ENCODE data around the gene MCU.
A peak's percentile ranks its signal among the peaks of the same experiment; 100 is the strongest.

Gene MCU

DNA sequence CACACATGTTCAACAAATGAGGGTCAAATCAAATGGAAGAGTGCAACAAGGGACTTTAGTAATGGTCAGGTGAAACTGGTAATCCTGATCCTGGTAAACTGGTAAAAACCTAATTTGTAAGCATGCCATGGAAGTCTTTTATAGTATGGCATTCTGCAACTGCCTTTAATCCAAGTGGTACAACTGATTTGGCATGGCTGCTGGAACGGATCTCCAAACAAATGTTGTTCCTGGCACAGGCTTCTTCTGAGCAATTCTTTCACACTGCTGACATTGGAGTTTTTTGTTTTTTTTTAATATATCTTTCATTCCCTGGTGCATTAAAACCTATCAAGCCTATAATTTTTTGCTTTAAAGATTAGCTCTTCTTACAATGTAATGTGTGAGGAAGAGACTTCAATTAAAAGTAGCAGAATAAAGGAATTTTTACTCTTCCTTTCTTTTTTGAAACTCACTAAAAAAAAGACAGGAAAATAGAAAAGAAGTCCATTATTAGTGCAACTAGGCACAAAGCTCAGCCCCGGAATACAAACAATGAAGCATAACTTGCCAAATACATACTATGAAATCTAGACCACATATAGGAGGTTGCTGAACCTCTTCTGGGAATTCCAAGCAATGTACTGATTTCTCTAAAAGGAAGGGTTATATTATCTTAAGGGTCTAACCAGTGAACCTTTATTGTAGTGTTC, 122.3 kb downstream of the MCU start:
- no peak for DNase-seq
- in situ Hi-C loops (cut with HindIII; ENCODE audit: low pct_ligation_motif_present, low pct_unique_long_range_greater_than_20kb, low sequenced_read_pairs), result no loop called here

- DNase-seq, result no peak
- in situ Hi-C loops (cut with HindIII; ENCODE audit: low pct_ligation_motif_present, low pct_unique_long_range_greater_than_20kb, low sequenced_read_pairs), result no loop called here
Observed at GRCh38 chr10:72816565-72816964, 124.6 kb downstream of the MCU start.

- in situ Hi-C loops (cut with HindIII; ENCODE audit: low pct_ligation_motif_present, low pct_unique_long_range_greater_than_20kb, low sequenced_read_pairs), result no loop called here
- no peak for DNase-seq
Observed at GRCh38 chr10:72818076-72818475, 126.1 kb downstream of the MCU start.

GRCh38 chr10:72819053-72819452, 127.1 kb downstream of the MCU start:
- no peak for DNase-seq

GRCh38 chr10:72821606-72822005, 129.7 kb downstream of the MCU start:
- no peak for DNase-seq
- in situ Hi-C loops (cut with HindIII; ENCODE audit: low pct_ligation_motif_present, low pct_unique_long_range_greater_than_20kb, low sequenced_read_pairs), result no loop called here

More at GRCh38 chr10:72819053-72819452, 127.1 kb downstream of the MCU start:
- in situ Hi-C loops (cut with HindIII; ENCODE audit: low pct_ligation_motif_present, low pct_unique_long_range_greater_than_20kb, low sequenced_read_pairs), result no loop called here

GRCh38 chr10:72822342-72822986, 130.5 kb downstream of the MCU start:
- DNase-seq, result no peak
- in situ Hi-C loops (cut with HindIII; ENCODE audit: low pct_ligation_motif_present, low pct_unique_long_range_greater_than_20kb, low sequenced_read_pairs), result no loop called here

GRCh38 chr10:72825163-72825562, 133.2 kb downstream of the MCU start:
- DNase-seq, result no peak
- in situ Hi-C loops (cut with HindIII; ENCODE audit: low pct_ligation_motif_present, low pct_unique_long_range_greater_than_20kb, low sequenced_read_pairs), result no loop called here

DNA sequence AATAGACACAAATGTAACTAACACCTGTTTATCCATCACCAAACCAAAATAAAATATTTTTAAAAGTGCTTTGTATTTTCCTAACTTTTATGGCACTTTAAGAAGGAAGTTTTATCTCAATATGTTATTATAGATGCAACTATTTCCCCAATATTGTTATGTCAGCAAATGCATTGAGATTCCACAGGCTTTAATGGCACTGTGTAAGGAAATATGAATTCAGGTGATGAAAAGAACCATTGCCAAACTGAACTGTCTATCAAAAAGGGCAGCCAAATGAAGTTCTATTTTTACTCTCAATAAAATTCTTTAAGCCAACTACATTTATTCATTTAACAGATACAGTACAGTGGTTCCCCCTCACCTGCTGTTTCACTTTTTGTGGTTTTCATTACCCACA, 134.4 kb downstream of the MCU start:
- in situ Hi-C loops (cut with HindIII; ENCODE audit: low pct_ligation_motif_present, low pct_unique_long_range_greater_than_20kb, low sequenced_read_pairs), result no loop called here
- DNase-seq, result no peak

GRCh38 chr10:72828294-72828693, 136.4 kb downstream of the MCU start:
- in situ Hi-C loops (cut with HindIII; ENCODE audit: low pct_ligation_motif_present, low pct_unique_long_range_greater_than_20kb, low sequenced_read_pairs), result no loop called here
- DNase-seq, result no peak

DNA sequence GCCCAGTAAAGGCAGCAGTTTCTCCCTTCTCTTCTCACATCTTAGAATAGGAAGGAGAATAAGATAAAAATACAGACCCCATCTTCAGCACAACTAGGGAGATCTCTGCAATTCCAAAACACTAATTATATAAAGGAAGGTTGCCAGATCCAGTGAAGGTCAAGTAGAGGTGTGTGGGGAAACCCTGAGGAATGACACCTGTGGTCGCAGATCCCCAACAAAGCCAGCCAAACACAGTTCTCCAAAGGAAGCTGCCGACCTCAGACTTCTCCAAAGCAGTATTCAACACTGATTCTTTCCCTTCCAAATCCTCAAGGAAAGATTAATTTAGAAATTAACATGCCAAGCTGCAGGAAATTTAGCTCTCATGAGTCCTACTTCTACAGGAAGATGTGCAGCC, 138.7 kb downstream of the MCU start:
- in situ Hi-C loops (cut with HindIII; ENCODE audit: low pct_ligation_motif_present, low pct_unique_long_range_greater_than_20kb, low sequenced_read_pairs), result no loop called here
- DNase-seq, result no peak

DNA sequence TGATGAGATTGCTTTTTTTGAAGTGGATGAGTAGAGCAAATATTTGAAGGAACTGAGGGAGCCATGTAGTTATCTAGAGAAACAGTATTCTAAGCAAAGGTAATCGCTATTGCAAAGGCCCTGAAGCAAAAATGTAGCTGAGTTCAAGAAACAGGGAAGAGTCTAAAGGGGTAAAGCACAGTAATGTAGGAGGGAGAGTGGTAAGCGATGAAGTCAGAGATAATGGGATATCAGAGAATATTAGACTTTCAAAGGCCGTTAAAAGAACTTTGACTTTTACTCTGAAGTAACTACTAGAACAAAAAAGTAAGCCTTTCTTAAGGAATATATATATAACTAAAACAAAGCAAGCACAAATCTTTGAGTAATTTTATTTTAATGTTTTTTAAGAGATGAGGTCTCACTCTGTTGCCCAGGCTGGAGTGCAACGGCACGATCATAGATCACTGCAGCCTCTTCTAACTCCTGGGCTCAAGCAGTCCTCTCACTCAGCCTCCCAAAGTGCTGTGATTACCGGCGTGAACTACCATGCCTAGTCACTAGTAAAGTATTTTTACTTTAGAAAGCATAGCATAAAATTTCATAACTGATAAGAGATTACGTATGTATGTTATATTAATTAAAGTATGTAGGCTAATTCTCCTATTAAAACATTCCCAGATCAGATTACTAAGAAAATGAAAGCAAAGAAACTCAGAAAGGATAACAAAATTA, 139.9 kb downstream of the MCU start:
- no peak for DNase-seq
- in situ Hi-C loops (cut with HindIII; ENCODE audit: low pct_ligation_motif_present, low pct_unique_long_range_greater_than_20kb, low sequenced_read_pairs), result no loop called here

DNA sequence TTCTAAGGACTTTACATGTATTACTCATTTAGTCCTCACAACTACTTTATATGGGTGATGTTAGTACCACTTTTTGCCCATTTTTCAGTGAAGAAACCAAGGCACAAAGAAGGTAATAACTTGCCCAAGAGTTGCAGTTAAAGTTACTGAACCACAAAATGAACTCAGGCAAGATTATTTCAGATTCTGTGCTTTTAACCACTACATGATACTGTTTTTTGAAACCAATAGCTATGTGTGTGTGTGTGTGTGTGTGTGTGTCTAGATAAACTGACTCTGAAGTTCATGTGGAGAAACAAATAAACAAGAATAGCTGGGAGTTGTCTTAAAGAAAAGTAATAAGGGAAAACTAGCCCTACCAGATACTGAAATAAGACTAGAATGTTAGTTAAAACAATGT, 140.8 kb downstream of the MCU start:
- no peak for DNase-seq
- in situ Hi-C loops (cut with HindIII; ENCODE audit: low pct_ligation_motif_present, low pct_unique_long_range_greater_than_20kb, low sequenced_read_pairs), result no loop called here

GRCh38 chr10:72834183-72834825, 142.4 kb downstream of the MCU start:
- DNase-seq, result peak; percentile 74
- in situ Hi-C loops (cut with HindIII; ENCODE audit: low pct_ligation_motif_present, low pct_unique_long_range_greater_than_20kb, low sequenced_read_pairs), result no loop called here

DNA sequence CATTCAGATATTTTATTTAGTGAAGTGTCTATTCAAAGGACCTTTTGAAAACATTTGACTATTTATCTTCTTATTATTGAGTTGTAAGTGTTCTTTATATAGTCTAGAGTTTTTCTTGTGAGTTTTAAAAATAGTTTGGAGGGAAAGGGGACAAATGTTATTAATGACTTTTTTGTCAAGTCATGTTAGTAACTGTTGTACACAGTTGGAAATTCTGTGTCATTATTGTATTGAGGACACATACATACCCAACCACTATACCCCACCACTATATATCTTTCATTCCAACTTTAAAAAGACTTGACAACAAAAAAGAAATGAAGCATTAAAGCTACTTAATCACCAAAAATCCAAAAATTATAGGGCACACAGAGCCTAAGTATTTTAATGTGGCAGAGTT, 148.4 kb downstream of the MCU start:
- in situ Hi-C loops (cut with HindIII; ENCODE audit: low pct_ligation_motif_present, low pct_unique_long_range_greater_than_20kb, low sequenced_read_pairs), result no loop called here
- no peak for DNase-seq

DNA sequence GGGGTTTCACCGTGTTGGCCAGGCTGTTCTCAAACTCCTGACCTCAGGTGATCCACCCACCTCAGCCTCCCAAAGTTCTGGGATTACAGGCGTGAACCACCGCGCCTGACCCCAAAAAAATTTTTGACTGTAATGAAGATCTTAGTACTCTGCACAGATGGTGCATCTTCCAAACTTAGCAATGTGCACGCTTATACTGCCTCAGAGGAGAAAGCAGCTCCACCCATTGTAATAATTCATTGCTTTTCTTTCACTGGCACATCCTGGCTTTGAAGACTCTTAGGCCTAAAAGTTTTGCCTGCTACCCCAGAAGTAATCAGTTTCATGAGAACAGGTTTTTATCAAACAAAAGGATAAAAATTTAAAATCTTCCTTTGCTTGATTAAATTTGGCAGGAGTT, 149.5 kb downstream of the MCU start:
- DNase-seq, result no peak
- in situ Hi-C loops (cut with HindIII; ENCODE audit: low pct_ligation_motif_present, low pct_unique_long_range_greater_than_20kb, low sequenced_read_pairs), result no loop called here

GRCh38 chr10:72842164-72842563, 150.2 kb downstream of the MCU start:
- in situ Hi-C loops (cut with HindIII; ENCODE audit: low pct_ligation_motif_present, low pct_unique_long_range_greater_than_20kb, low sequenced_read_pairs), result no loop called here
- DNase-seq, result no peak

DNA sequence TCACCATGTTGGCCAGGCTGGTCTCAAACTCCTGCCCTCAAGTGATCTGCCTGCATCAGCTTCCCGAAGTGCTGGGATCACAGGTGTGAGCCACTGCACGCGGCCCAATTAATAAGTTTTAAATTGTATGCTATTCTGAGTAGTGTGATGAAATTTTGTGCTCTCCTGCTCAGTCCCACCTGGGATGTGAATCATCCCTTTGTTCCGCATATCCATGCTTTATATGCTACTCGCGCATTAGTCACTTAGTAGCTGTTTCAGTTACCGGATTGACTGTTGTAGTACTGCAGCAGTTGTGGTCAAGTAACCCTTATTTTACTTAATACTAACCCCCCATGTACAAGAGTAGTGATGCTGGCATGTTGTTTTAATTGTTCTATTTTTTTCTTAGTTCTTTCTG, 154.3 kb downstream of the MCU start:
- DNase-seq, result peak; percentile 71
- in situ Hi-C loops (cut with HindIII; ENCODE audit: low pct_ligation_motif_present, low pct_unique_long_range_greater_than_20kb, low sequenced_read_pairs), result no loop called here

- in situ Hi-C loops (cut with HindIII; ENCODE audit: low pct_ligation_motif_present, low pct_unique_long_range_greater_than_20kb, low sequenced_read_pairs), result no loop called here
- no peak for DNase-seq
Observed at GRCh38 chr10:72847681-72848080, 155.7 kb downstream of the MCU start.

GRCh38 chr10:72850861-72851260, 158.9 kb downstream of the MCU start:
- in situ Hi-C loops (cut with HindIII; ENCODE audit: low pct_ligation_motif_present, low pct_unique_long_range_greater_than_20kb, low sequenced_read_pairs), result no loop called here
- DNase-seq, result no peak
